Common myeloid progenitor, CD34-positive (primary cell): ENCODE measurements around the gene CEP164.

Source experiments
- CTCF ChIA-PET: fragments of 350-600 bp; sonication (Branson Sonifier 250); formaldehyde crosslinking; loops from one replicate; lab custom pipeline; 2021; ENCODE audit warnings: antibody characterized with exemption; lab: Charles Lee
- POLR2A ChIA-PET: fragments of 350-600 bp; sonication (Branson Sonifier 250); formaldehyde crosslinking; loops from one replicate; lab custom pipeline; 2021; ENCODE audit warnings: antibody characterized with exemption; lab: Charles Lee
- DNase-seq, 3 donors: peaks; one replicate each; pipeline versions ENCODE4 v3.0.0 to v3.0.0-alpha.2; 2013
- H3K27ac ChIP-seq, 2 experiments: 1 replicate in 1 of 2; 2 replicates in 1 of 2; pipeline ENCODE4 v1.7.0; 2013; ENCODE audit warnings: inconsistent platforms in 2 of 2, low read length in 2 of 2, mild to moderate bottlenecking in 2 of 2, low read depth in 1 of 2, moderate library complexity in 1 of 2; ENCODE audit not compliant: severe bottlenecking in 2 of 2, insufficient read depth in 1 of 2, poor library complexity in 1 of 2
- H3K27me3 ChIP-seq, 5 experiments: replicated peaks in 2 of 5; 1 replicate in 3 of 5; 2 replicates in 2 of 5; pipeline versions ENCODE4 v1.6.1 to v1.7.0; 2013; ENCODE audit warnings: low read length in 4 of 5, mild to moderate bottlenecking in 2 of 5, moderate library complexity in 2 of 5, inconsistent platforms in 1 of 5; ENCODE audit not compliant: insufficient read depth in 5 of 5, control insufficient read depth in 4 of 5
- H3K36me3 ChIP-seq, 4 experiments: 1 replicate in 2 of 4; 2 replicates in 2 of 4; pipeline versions ENCODE4 v1.6.1 to v1.7.0; 2013; ENCODE audit warnings: low read length in 3 of 4, control low read depth in 1 of 4, mild to moderate bottlenecking in 1 of 4; ENCODE audit not compliant: control insufficient read depth in 4 of 4, insufficient read depth in 4 of 4
- H3K4me1 ChIP-seq, 4 experiments: 1 replicate in 3 of 4; 2 replicates in 1 of 4; pipeline versions ENCODE4 v1.6.1 to v1.7.1; 2013; ENCODE audit warnings: low read length in 3 of 4, mild to moderate bottlenecking in 3 of 4, control low read depth in 1 of 4, inconsistent platforms in 1 of 4, moderate library complexity in 1 of 4; ENCODE audit not compliant: control insufficient read depth in 4 of 4, insufficient read depth in 4 of 4; ENCODE audit errors: control extremely low read depth in 1 of 4
- H3K4me3 ChIP-seq, 7 experiments: 1 replicate in 4 of 7; 2 replicates in 3 of 7; pipeline versions ENCODE4 v1.5.1 to v1.7.0; 2013; ENCODE audit warnings: mild to moderate bottlenecking in 7 of 7, low read length in 6 of 7, moderate library complexity in 6 of 7, inconsistent platforms in 2 of 7, low read depth in 2 of 7, control low read depth in 1 of 7; ENCODE audit not compliant: insufficient read depth in 4 of 7, control insufficient read depth in 1 of 7; ENCODE audit errors: extremely low read depth in 1 of 7
- H3K9me3 ChIP-seq, 5 experiments: 1 replicate in 4 of 5; 2 replicates in 1 of 5; pipeline versions ENCODE4 v1.6.1 to v1.7.1; 2013; ENCODE audit warnings: low read length in 4 of 5, mild to moderate bottlenecking in 2 of 5, inconsistent platforms in 1 of 5, low read depth in 1 of 5, moderate library complexity in 1 of 5; ENCODE audit not compliant: control insufficient read depth in 4 of 5, insufficient read depth in 2 of 5; ENCODE audit errors: control extremely low read depth in 1 of 5
- WGBS: methylation state at CpG from one replicate; pipeline ENCODE4 v1.1.5; 2013; ENCODE audit not compliant: insufficient coverage; 5-methylcytosine and 5-hydroxymethylcytosine counted together

The CEP164 gene

DNA sequence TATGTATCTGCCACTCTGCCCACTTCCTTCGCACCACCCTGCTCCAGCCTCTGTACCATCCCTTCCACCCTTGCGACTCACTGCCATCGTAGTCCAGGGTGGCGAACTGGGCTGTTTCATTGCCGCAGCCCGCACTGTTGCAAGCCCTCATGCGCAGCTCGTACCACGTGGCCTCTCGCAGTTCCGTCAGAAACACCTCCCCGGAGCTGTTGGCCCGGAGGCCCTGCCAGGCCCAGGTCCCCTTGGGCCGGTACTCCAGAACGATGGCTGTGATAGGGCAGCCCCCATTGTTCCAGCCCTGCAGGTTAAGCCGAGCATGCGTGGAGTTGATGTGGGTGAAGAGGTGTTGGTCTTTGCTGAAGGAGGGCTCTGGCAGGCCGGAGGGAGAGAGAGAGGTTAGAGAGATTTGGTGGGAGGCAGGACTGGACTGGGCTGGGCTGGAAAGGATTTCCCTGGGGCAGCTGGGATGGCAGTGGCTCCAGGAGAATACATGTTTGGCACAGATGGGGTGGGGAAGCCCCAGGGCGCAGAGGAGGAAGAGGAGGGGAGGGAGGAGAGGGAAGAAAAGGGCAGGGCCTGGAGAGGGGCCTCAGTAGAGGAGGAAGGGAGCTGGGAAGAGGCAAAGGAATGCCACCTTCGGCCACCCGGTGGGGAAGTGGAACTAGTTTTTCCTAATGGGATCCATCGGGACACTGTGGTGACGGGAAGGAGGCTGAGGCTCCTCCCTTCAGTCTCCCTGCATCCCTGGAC lies 109.6 kb downstream of the CEP164 start:
- ChIA-PET POLR2A (no interaction called here), CTCF (interaction anchor here (1.2 kb wide), 1 partner anchor 11 kb away, joined by 5 read pairs; no protein-coding TSS in a partner anchor)
- 95% methylated on average over 18 of the region's 23 CpGs for WGBS
- DNase-seq = no peak
- Histone ChIP-seq H3K27ac (no peak overlapping the region), H3K36me3 (no peaks in the 10 kb centered on the region), H3K9me3 (no peaks in the 10 kb centered on the region), H3K4me3 (no peak overlapping the region), H3K4me1 (peaks cover 0 to 9% (median 3%) of the 10 kb centered on the region in 4 experiments), H3K27me3 (peaks cover 0 to 2% (median 0%) of the 10 kb centered on the region in 5 experiments)

DNA sequence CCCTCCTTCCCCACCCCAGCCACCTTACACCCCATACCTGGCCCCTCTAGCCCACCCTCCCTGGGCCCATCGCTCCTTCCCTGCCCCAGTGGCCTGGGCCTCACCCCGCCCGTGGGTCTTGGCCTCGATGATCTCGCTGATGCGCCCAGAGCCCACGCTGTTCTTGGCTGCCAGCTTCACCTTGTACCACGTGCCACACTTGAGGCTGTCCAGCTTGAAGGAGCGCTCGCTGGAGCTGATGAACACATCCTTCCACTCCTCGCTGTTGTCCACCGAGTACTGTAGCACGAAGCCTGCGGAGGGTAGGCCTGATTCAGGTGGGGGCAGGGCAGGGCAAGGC lies 110.1 kb downstream of the CEP164 start:
- H3K9me3 ChIP-seq = no peaks in the 10 kb centered on the region
- CTCF ChIA-PET = interaction anchor here (1.2 kb wide), 1 partner anchor 12 kb away, joined by 5 read pairs; no protein-coding TSS in a partner anchor
- H3K36me3 ChIP-seq = no peaks in the 10 kb centered on the region
- H3K4me1 ChIP-seq = peaks cover 0 to 9% (median 3%) of the 10 kb centered on the region in 4 experiments
- 94% methylated on average over 12 of the region's 14 CpGs for WGBS
- H3K27ac ChIP-seq = no peak overlapping the region
- DNase-seq = no peak
- H3K27me3 ChIP-seq = peaks cover 0 to 2% (median 0%) of the 10 kb centered on the region in 5 experiments
- no peak overlapping the region for H3K4me3 ChIP-seq
- POLR2A ChIA-PET = no interaction called here

DNA sequence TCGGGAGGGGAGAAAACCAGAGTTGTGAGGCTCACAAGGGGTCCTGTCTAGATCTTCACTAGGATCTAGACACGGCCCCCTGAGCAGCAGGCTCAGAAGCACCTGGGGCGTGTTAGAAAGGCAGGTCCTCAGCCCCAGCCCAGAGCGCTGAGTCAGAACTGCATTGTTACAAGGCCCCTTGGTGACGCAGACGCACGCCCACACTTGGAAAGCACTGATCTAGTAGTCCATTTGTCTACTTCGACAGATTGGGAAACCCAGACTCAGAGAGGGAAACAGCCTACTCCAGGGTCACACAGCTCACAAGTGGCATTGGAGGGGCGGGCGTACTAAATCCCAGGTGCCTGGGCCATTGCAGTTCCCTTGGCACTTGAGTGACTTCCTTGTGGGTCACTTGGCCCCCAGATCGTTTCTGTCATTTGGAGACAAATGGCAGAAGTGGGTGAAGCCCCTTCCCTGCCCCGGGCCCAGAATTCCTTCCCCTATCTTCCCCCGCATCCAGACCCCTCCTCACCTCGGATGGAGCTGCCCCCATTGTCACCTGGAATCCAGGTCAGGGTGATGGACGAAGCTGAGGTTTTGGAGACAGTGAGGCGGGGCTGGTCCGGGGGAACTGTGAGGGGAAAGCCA lies 110.8 kb downstream of the CEP164 start:
- DNase-seq = no peak
- WGBS = 91% methylated on average over 14 of the region's 17 CpGs
- CTCF ChIA-PET = interaction anchor here (1.8 kb wide), 1 partner anchor 12 kb away, joined by 4 read pairs; no protein-coding TSS in a partner anchor
- Histone ChIP-seq H3K27ac (no peak overlapping the region), H3K4me3 (no peak overlapping the region), H3K4me1 (peaks cover 0 to 9% (median 3%) of the 10 kb centered on the region in 4 experiments), H3K27me3 (peaks cover 0 to 6% (median 2%) of the 10 kb centered on the region in 5 experiments), H3K36me3 (no peaks in the 10 kb centered on the region), H3K9me3 (no peaks in the 10 kb centered on the region)
- POLR2A ChIA-PET = no interaction called here

DNA sequence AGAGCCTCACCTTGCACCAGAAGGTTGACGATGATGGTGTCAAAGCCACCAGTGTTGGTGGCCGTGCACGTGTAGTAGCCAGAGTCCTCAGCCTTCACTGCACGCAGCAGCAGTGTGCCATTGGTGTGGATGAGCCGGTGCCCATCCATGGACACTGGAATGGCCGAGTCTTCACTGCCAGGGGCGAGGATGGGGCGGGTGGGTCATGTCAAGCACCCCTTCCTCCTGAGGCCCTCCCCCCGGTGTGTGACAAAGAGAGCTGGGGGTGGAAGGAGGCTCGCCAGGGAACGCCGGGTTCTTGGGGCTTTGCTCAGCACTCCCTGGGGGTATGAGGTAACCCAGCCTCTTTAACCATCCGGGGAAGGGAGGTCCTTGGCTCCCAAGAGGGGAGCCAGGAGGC lies 111.6 kb downstream of the CEP164 start:
- H3K27me3 ChIP-seq = peaks cover 0 to 11% (median 2%) of the 10 kb centered on the region in 5 experiments

DNA sequence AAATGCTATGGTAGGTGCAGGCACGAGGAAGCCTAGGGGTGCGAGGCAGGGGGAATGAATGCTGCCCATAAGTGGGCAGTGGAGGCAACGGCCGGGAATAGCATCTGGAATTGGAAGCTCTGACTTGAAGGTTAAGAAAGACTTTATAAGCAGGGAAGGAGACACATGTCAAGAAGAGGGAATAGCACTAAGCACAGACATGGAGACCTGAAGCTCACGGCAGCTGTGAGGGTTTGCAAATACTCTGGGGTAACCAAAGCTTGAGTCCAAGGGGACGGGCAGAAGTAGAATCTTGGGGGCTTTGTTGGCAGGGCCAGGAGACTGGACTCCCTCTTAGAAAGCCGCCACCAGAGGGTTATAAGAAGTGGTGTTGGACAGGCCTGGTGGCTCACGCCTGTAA lies 112.6 kb downstream of the CEP164 start:
- no peak for DNase-seq
- Histone ChIP-seq H3K27me3 (peaks cover 0 to 13% (median 5%) of the 10 kb centered on the region in 5 experiments), H3K4me1 (peaks cover 0 to 13% (median 2%) of the 10 kb centered on the region in 4 experiments), H3K4me3 (no peak overlapping the region), H3K36me3 (no peaks in the 10 kb centered on the region), H3K9me3 (no peaks in the 10 kb centered on the region), H3K27ac (no peak overlapping the region)
- POLR2A ChIA-PET = no interaction called here
- CTCF ChIA-PET = interaction anchor here (0.9 to 4.7 kb wide), 4 partner anchors 10 to 14 kb away, joined by 4 to 22 read pairs (median 4); no protein-coding TSS in a partner anchor
- whole genome bisulfite sequencing = 100% methylated on average over 7 of the region's 8 CpGs

More for the DNA sequence above, 111.6 kb downstream of the CEP164 start:
- no peak for DNase-seq
- POLR2A ChIA-PET = no interaction called here
- Histone ChIP-seq H3K4me1 (peaks cover 0 to 13% (median 3%) of the 10 kb centered on the region in 4 experiments), H3K36me3 (no peaks in the 10 kb centered on the region), H3K4me3 (no peak overlapping the region), H3K27ac (no peak overlapping the region), H3K9me3 (no peaks in the 10 kb centered on the region)
- CTCF ChIA-PET = interaction anchor here (1.8 kb wide), 1 partner anchor 11 kb away, joined by 4 read pairs; no protein-coding TSS in a partner anchor
- WGBS = 96% methylated on average over 12 of the region's 13 CpGs

DNA sequence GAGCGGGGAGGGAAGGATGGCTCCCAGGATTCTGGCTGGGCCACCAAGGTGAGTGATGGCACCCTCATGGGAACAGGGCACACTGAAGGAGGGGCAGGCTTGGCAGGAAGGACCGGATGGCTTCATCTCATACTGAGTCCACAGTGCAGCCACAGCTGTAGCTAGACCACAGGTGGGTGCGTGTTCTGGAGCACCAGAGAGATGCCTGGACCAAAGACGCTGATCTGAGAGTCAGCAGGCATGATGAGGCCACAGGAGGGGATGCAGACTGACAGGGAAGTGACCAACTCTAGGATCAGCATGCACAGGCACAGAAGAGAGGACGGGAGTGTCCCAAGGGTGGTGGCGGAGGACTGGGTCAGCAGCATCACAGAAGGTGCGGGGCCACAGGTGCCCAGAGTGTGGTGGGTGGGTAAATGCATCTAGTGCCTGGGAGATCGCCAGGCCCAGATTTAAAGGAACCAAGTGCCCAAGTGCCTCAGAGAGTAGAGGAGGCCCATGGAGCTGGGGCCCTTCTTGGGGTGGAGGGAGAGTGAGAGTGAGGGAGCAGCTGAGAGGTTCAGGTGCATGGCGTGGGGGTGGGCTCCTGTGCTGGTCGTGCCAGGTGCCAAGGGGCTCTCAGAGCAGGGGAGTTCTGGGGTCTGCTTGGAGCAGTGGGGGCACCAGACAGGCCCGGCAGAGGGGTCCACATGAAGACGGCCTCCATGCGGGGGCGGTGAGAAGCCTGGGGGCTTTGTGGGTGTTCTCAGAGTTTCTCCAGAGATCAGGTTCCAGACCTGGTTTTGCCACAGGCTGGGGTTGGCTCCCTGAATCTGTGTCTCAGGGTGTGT lies 113.7 kb downstream of the CEP164 start:
- Histone ChIP-seq H3K4me1 (peaks cover 0 to 7% (median 0%) of the 10 kb centered on the region in 4 experiments), H3K4me3 (no peak overlapping the region), H3K27me3 (peaks cover 0 to 13% (median 8%) of the 10 kb centered on the region in 5 experiments), H3K27ac (no peak overlapping the region), H3K36me3 (no peaks in the 10 kb centered on the region), H3K9me3 (no peaks in the 10 kb centered on the region)
- WGBS = 95% methylated on average over 14 of the region's 14 CpGs
- ChIA-PET POLR2A (no interaction called here), CTCF (interaction anchor here (0.9 to 4.7 kb wide), 3 partner anchors 11 to 15 kb away, joined by 4 to 22 read pairs (median 4); no protein-coding TSS in a partner anchor)
- no peak for DNase-seq
